ENCODE measurements around the gene RANBP9.

DNA sequence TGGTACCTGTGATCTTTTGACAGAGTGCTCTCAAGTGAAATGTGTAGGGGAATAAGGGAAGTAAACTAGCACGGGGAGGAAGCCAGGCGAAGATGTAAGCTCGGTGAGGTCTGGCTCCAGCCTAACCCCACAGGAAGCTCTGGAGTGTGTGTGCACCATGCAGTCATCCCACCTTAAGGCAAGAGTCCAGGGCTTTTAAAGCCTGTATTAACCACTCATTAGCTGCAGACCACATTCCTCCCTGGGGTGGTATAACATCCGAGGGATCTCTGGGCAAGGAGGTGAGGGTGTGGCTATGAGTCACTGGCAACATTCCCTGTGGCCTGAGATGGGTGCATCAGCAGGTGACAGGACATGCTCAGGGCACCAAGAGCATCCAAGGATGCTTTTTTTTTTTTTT lies 12.5 kb upstream of the RANBP9 start:
- TF ChIP-seq ZNF274 (IDR thresholded peaks at IDR 0.05; ENCODE audit: low read depth, low read length) (no peak), YY1 (IDR thresholded peaks at IDR 0.05; ENCODE audit: insufficient read depth, insufficient read length) (no peak), SUZ12 (IDR thresholded peaks at IDR 0.05; ENCODE audit: extremely low read depth, insufficient read depth, insufficient read length) (no peak)
